ENCODE measurements around the gene CHST10.

GRCh38 chr2:100358554-100358953, 58.9 kb downstream of the CHST10 start:
- TF ChIP-seq POLR2A (IDR thresholded peaks at IDR 0.05), result no peak
- TF ChIP-seq CTCF (IDR thresholded peaks at IDR 0.05), result no peak
